ENCODE data around the gene SECISBP2. TPM values are rescaled to one million over a fixed set of nuclear protein-coding genes. Genes with fewer than 3 reads are reported as not detected.

SECISBP2 gene
- total RNA-seq, 1 donor from 2014 or later = 56.7 TPM

DNA sequence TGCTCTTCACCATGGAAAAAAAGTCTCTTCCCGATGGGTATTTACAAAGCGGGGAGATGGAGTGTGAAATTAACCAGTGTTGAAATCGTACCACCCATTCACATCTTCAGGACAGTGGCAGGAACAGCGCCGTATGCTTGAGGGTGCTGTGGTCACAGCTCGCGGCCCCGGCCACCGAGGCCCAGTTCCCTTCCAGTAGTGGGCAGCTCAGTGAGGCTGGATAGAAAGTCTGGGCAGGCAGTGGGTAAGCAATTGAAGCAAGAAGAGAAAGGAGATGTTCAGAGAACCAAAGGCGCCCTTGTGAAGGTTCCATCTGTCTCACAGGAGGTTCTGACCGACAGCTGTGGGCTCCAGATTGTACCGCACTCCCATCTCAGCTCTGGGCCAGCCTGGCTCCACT lies 59.1 kb downstream of the SECISBP2 start:
- H3K27me3 Mint-ChIP-seq (ENCODE audit: low read depth) = no peaks in the 10 kb centered on the region
- no peaks in the 10 kb centered on the region for H3K9me3 Mint-ChIP-seq
- H3K4me1 Mint-ChIP-seq = peaks cover 6% of the 10 kb centered on the region
- DNase-seq (ENCODE audit: low read depth, low spot score) = no peak
- TF ChIP-seq, protein P1, sequence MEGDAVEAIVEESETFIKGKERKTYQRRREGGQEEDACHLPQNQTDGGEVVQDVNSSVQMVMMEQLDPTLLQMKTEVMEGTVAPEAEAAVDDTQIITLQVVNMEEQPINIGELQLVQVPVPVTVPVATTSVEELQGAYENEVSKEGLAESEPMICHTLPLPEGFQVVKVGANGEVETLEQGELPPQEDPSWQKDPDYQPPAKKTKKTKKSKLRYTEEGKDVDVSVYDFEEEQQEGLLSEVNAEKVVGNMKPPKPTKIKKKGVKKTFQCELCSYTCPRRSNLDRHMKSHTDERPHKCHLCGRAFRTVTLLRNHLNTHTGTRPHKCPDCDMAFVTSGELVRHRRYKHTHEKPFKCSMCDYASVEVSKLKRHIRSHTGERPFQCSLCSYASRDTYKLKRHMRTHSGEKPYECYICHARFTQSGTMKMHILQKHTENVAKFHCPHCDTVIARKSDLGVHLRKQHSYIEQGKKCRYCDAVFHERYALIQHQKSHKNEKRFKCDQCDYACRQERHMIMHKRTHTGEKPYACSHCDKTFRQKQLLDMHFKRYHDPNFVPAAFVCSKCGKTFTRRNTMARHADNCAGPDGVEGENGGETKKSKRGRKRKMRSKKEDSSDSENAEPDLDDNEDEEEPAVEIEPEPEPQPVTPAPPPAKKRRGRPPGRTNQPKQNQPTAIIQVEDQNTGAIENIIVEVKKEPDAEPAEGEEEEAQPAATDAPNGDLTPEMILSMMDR (conservative IDR thresholded peaks at IDR 0.05) = no peak
- H3K4me3 Mint-ChIP-seq = no peak overlapping the region
- peaks cover 4% of the 10 kb centered on the region for H3K36me3 Mint-ChIP-seq (ENCODE audit: low read depth)
- H3K27ac Mint-ChIP-seq (ENCODE audit: unreplicated experiment) = peak overlapping the region; percentile 57

- H3K4me1 Mint-ChIP-seq = peaks cover 6% of the 10 kb centered on the region
- no peak for DNase-seq (ENCODE audit: low read depth, low spot score)
- no peak overlapping the region for H3K4me3 Mint-ChIP-seq
- no peaks in the 10 kb centered on the region for H3K9me3 Mint-ChIP-seq
- TF ChIP-seq, protein P1 (conservative IDR thresholded peaks at IDR 0.05) = no peak
- no peaks in the 10 kb centered on the region for H3K27me3 Mint-ChIP-seq (ENCODE audit: low read depth)
- H3K36me3 Mint-ChIP-seq (ENCODE audit: low read depth) = peaks cover 4% of the 10 kb centered on the region
- peak overlapping the region; percentile 28 for H3K27ac Mint-ChIP-seq (ENCODE audit: unreplicated experiment)
These were observed 60.2 kb downstream of the SECISBP2 start for GRCh38 chr9:89378541-89378940.

DNA sequence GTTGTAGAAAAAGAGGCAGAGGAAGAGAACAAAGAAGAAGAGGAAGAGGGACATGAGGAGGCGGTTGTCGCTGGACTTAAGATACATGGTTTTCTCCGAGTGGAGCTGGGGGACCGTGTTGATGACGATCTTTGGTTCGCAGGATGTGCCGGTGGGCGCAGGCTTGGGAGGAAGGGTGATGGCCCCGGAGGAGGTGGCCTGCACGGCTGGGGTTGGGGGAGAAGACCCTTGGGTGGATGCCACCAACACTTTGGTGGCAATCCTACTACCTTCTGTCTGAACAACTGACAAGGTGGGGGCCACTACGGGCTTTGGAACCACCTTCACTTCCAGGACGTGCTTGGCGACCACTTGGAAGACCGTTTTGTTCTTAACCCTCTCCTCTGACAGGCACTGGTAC lies 60.7 kb downstream of the SECISBP2 start:
- Mint-ChIP-seq H3K4me3 (no peak overlapping the region), H3K27ac (ENCODE audit: unreplicated experiment) (no peak overlapping the region), H3K36me3 (ENCODE audit: low read depth) (peaks cover 4% of the 10 kb centered on the region), H3K9me3 (no peaks in the 10 kb centered on the region), H3K27me3 (ENCODE audit: low read depth) (no peaks in the 10 kb centered on the region), H3K4me1 (peaks cover 6% of the 10 kb centered on the region)
- TF ChIP-seq, protein P1 (conservative IDR thresholded peaks at IDR 0.05) = no peak
- DNase-seq (ENCODE audit: low read depth, low spot score) = no peak

GRCh38 chr9:89379508-89380115 lies 61.3 kb downstream of the SECISBP2 start:
- DNase-seq (ENCODE audit: low read depth, low spot score) = no peak
- H3K9me3 Mint-ChIP-seq = no peaks in the 10 kb centered on the region
- H3K36me3 Mint-ChIP-seq (ENCODE audit: low read depth) = peaks cover 4% of the 10 kb centered on the region
- no peaks in the 10 kb centered on the region for H3K27me3 Mint-ChIP-seq (ENCODE audit: low read depth)
- TF ChIP-seq, protein P1 (conservative IDR thresholded peaks at IDR 0.05) = no peak
- H3K4me1 Mint-ChIP-seq = peaks cover 6% of the 10 kb centered on the region
- no peak overlapping the region for H3K27ac Mint-ChIP-seq (ENCODE audit: unreplicated experiment)
- H3K4me3 Mint-ChIP-seq = no peak overlapping the region

DNA sequence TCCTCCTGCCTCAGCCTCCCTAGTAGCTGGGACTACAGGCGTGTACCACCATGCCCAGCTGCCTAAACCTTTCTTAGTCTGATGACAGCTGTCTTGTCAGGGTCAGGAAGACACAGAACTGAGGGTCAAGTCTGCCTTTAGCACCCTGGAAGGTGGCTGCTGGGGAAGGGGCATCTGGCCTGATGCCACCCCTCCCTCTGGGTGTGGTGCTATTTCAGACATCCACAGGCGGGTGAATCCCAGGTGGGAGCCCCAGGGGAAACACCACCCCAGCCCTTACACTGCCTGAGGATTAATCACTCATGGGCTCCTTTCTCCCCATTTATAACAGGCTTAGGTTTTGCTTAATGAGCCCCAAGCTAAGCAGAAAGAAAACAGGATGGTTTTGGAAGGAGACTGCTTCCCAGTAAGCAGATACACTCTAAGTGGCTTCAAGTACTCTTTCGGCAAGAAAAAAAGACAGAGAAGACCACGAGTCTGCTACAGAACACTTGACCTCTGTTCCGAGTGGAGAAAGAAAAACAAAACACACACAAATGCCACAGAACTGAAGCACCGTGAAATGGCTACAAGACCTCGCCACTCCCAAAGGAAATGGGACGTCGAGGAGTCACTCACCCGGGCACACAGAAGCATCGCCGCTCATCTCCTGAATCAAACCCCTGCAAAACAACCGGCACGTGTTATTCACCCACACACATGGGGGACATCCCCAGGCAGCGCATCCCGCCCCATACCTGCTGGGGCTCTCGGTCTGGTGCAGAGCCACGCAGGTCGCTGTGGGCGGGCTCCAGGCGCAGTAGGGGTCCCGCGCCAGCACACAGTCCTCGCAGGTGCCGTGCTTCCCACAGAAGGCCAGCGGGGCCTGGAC lies 62.4 kb downstream of the SECISBP2 start:
- no peak for DNase-seq (ENCODE audit: low read depth, low spot score)
- H3K4me3 Mint-ChIP-seq = no peak overlapping the region
- no peaks in the 10 kb centered on the region for H3K27me3 Mint-ChIP-seq (ENCODE audit: low read depth)
- H3K36me3 Mint-ChIP-seq (ENCODE audit: low read depth) = peaks cover 4% of the 10 kb centered on the region
- TF ChIP-seq, protein P1 (conservative IDR thresholded peaks at IDR 0.05) = no peak
- H3K4me1 Mint-ChIP-seq = peaks cover 2% of the 10 kb centered on the region
- no peaks in the 10 kb centered on the region for H3K9me3 Mint-ChIP-seq
- H3K27ac Mint-ChIP-seq (ENCODE audit: unreplicated experiment) = peak overlapping the region; percentile 12
